Measurements from ENCODE around the gene RSRC1.
A peak's percentile ranks its signal among the peaks of the same experiment; 100 is the strongest.

Gene RSRC1

DNA sequence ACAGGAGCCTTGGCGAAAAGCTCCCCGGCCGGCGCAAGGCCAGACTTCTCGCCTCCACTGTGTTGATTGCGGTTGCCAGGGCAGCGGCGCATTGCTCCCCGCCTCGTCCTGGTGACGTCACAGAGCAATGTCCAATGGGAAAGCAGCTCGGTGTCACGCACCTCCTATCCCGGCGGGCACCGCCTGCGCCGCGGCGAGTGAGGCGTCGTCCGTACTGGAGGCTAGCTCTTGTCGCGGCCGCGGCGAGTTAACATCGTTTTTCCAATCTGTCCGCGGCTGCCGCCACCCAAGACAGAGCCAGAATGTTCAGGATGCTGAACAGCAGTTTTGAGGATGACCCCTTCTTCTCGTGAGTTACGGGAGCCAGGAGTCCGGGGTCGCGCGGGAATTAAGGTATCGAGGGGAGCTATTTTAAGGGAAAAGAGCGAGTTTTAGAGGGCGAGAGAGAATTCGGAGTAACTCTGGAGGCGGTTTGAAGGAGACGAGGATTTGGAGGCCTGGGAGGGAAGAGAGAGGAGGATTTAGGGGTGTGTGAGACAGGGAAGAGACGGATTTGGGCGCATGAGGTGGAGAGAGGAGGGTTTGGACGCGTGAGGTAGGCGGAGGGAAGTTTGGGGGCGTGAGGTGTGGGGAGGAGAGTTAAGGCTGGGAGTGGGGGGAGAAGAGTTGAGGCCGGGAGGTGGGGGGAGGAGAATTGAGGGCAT lies 461.3 kb downstream of the RSRC1 start, which contains the start of gene MLF1:
TSS of gene MLF1 (plus strand) at position 196 of the 704 bp plus-strand sequence. CDS start at position 303, 107 bp downstream.
- H3K4me3 ChIP-seq (ENCODE audit: low read depth, low read length): peak within 1 kb of the TSS; percentile 36
- TF ChIP-seq, protein P1, sequence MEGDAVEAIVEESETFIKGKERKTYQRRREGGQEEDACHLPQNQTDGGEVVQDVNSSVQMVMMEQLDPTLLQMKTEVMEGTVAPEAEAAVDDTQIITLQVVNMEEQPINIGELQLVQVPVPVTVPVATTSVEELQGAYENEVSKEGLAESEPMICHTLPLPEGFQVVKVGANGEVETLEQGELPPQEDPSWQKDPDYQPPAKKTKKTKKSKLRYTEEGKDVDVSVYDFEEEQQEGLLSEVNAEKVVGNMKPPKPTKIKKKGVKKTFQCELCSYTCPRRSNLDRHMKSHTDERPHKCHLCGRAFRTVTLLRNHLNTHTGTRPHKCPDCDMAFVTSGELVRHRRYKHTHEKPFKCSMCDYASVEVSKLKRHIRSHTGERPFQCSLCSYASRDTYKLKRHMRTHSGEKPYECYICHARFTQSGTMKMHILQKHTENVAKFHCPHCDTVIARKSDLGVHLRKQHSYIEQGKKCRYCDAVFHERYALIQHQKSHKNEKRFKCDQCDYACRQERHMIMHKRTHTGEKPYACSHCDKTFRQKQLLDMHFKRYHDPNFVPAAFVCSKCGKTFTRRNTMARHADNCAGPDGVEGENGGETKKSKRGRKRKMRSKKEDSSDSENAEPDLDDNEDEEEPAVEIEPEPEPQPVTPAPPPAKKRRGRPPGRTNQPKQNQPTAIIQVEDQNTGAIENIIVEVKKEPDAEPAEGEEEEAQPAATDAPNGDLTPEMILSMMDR (IDR thresholded peaks at IDR 0.05; ENCODE audit: low read depth, low read length, missing control alignments): no peak
- peak; percentile 71 for DNase-seq (ENCODE audit: low read depth)

DNA sequence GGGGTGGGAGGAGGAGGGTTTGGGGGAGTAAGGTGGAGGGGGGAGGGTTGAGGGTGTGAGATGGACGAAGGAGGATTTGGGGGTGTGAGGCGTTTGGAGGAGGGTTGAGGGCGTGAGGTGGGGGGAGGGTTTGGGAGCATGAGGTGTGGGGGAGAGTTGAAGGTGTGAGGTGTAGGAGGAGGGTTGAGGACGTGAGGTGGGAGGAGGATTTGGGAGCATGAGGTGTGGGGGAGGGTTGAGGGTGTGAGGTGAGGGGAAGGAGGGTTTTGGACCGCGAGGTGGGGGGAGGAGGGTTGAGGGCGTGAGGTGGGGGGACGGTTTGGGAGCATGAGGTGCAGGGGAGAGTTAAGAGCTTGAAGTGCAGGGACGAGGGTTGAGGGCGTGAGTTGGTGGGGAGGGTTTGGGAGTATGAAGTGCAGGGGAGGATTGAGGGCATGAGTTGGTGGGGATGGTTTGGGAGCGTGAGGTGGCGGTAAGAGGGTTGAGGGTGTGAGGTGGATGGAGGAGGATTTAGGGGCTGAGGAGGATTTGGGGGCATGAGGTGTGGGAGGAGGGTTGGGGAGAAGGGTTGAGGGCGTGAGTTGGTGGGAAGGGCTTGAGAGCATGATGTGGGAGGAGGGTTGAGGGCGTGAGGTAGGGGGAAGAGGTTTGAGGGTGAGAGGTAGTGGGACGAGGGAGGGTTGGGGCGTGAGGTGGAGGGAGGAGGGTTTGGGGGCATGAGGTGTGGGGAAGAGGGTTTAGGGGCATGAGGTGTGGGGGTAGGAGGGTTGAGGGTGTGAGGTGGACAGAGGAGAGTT lies 462.3 kb downstream of the RSRC1 start:
- TF ChIP-seq, protein P1 (IDR thresholded peaks at IDR 0.05; ENCODE audit: low read depth, low read length, missing control alignments): no peak
- no peak overlapping the region for H3K4me3 ChIP-seq (ENCODE audit: low read depth, low read length)
- no peak for DNase-seq (ENCODE audit: low read depth)

DNA sequence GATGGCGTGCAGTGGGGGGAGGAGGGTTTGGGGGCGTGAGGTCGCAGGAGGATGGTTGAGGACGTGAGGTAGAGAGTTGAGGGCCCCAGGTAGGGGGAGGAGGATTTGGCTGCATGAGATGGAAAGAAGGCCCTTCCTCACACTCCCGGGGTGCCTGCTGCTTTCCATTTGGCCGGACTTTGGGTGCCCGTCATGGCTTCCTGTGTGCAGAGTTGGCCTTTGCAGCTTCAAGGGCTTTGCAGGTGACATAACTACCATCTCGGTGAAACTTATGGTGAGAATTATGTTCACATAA lies 462.8 kb downstream of the RSRC1 start:
- H3K4me3 ChIP-seq (ENCODE audit: low read depth, low read length): no peak overlapping the region
- DNase-seq (ENCODE audit: low read depth): no peak
- TF ChIP-seq, protein P1 (IDR thresholded peaks at IDR 0.05; ENCODE audit: low read depth, low read length, missing control alignments): no peak

DNA sequence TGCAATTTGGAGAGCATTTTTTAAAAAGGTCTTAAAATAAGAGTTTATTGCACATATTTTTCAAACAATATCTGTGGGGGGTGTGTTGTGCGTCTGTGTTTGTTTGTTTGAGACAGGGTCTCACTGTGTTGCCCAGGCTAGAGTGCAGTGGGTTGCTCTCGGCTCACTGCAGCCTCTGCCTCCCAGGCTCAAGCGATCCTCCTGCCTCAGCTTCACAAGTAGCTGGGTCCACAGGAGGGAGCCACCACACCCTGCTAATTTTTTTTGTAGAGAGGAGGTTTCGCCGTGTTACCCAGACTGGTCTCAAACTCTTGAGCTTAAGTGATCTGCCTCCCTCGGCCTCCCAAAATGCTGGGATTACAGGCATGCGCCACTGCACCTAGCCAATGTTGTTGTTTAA lies 463.8 kb downstream of the RSRC1 start:
- TF ChIP-seq, protein P1 (IDR thresholded peaks at IDR 0.05; ENCODE audit: low read depth, low read length, missing control alignments): no peak
- DNase-seq (ENCODE audit: low read depth): no peak
- no peak overlapping the region for H3K4me3 ChIP-seq (ENCODE audit: low read depth, low read length)

DNA sequence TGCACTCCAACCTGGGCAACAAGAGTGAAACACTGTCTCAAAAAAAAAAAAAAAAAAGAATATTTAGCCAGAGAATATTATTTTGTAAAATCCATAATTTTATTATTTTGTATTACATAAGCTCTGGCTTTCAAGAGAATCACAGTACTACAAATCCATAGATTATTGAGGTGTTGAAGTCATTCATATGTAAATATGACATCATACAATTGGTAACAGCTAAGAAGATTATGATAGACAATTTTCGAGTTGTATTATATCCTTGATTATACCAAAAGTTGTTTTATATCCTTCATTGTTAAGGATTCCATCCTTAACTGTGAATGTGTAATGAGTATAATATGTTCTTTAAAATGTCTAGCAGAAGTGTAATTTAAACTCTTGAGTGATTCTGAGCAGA lies 464.8 kb downstream of the RSRC1 start:
- DNase-seq (ENCODE audit: low read depth): no peak
- TF ChIP-seq, protein P1 (IDR thresholded peaks at IDR 0.05; ENCODE audit: low read depth, low read length, missing control alignments): no peak
- no peak overlapping the region for H3K4me3 ChIP-seq (ENCODE audit: low read depth, low read length)

DNA sequence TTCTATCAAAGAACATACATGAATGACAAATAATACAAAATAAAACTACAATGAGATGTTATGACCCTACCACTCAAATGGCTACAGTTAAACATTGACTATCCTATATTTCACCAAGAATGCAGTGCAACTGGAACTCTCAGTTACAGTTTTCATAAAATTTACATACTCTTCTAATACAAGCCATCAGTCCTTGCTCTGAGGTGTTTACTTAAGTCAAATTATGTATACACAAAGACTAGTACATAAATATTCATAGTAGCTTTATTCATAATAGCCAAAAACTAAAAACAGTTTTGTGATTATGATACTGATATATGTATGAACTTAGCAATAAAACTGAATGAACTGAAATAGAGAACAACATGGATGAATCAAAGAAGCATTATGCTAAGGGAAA lies 480.3 kb downstream of the RSRC1 start:
- TF ChIP-seq, protein P1 (IDR thresholded peaks at IDR 0.05; ENCODE audit: low read depth, low read length, missing control alignments): no peak
- H3K4me3 ChIP-seq (ENCODE audit: low read depth, low read length): no peak overlapping the region
- DNase-seq (ENCODE audit: low read depth): no peak

Data from GM12864 (cell line).